ENCODE data around the gene ZNF215. TPM values are rescaled to one million over a fixed set of nuclear protein-coding genes. Genes with fewer than 3 reads are reported as not detected.
"Not testable (repeated sequence)": the region's sequence is repeated elsewhere in the genome, so short reads cannot be mapped to it uniquely, and the experiment has no call there.

Gene ZNF215
- total and polyA plus RNA-seq, 3 donors from 2014 or later = 2.7 to 4.5 (median 4.2) TPM

- no peak overlapping the region for H3K27ac ChIP-seq
- no peaks in the 10 kb centered on the region for H3K27me3 ChIP-seq
- TF ChIP-seq CTCF (IDR thresholded peaks at IDR 0.05) = no peak
- no peak for TF ChIP-seq POLR2A (IDR thresholded peaks at IDR 0.05)
- no peak for DNase-seq
- no peaks in the 10 kb centered on the region for H3K9me3 ChIP-seq
- H3K4me3 ChIP-seq = no peak overlapping the region
- no peaks in the 10 kb centered on the region for H3K4me1 ChIP-seq
- intact Hi-C loops (cut with DNase I; ENCODE audit: low total_unique reads) = no loop called here
- H3K36me3 ChIP-seq (ENCODE audit: low read depth, missing control alignments) = no peaks in the 10 kb centered on the region
- WGBS, 2 donors = 76 to 84% methylated on average over 2 of the region's 2 CpGs
Measured at GRCh38 chr11:6900327-6900999, 25.8 kb upstream of the ZNF215 start.

DNA sequence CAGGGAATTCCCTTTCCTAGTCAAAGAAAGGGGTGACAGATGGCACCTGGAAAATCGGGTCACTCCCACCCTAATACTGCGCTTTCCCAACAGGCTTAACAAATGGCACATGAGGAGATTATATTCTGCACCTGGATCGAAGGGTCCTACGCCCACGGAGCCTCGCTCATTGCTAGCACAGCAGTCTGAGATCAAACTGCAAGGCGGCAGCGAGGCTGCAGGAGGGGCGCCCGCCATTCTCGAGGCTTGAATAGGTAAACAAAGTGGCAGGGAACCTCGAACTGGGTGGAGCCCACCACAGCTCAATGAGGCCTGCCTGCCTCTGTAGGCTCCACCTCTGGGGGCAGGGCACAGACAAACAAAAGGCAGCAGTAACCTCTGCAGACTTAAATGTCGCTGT lies 21.4 kb upstream of the ZNF215 start:
- H3K27me3 ChIP-seq; DNase-seq; H3K4me1 ChIP-seq; H3K27ac ChIP-seq; H3K4me3 ChIP-seq; H3K9me3 ChIP-seq; intact Hi-C loops (cut with DNase I; ENCODE audit: low total_unique reads); H3K36me3 ChIP-seq (ENCODE audit: low read depth, missing control alignments): not testable (repeated sequence)
- whole genome bisulfite sequencing, 2 donors = 85 to 86% methylated on average over 12 to 13 of the region's 13 CpGs

GRCh38 chr11:6911378-6911777 lies 14.8 kb upstream of the ZNF215 start:
- no peaks in the 10 kb centered on the region for H3K36me3 ChIP-seq (ENCODE audit: low read depth, missing control alignments)
- WGBS, 2 donors = 87 to 96% methylated on average over 3 of the region's 3 CpGs
- intact Hi-C loops (cut with DNase I; ENCODE audit: low total_unique reads) = no loop called here
- H3K9me3 ChIP-seq = no peaks in the 10 kb centered on the region
- H3K27ac ChIP-seq = no peak overlapping the region
- H3K4me1 ChIP-seq = no peaks in the 10 kb centered on the region
- no peak for TF ChIP-seq CTCF (IDR thresholded peaks at IDR 0.05)
- no peak for TF ChIP-seq POLR2A (IDR thresholded peaks at IDR 0.05)
- DNase-seq = no peak
- H3K27me3 ChIP-seq = no peaks in the 10 kb centered on the region
- no peak overlapping the region for H3K4me3 ChIP-seq

DNA sequence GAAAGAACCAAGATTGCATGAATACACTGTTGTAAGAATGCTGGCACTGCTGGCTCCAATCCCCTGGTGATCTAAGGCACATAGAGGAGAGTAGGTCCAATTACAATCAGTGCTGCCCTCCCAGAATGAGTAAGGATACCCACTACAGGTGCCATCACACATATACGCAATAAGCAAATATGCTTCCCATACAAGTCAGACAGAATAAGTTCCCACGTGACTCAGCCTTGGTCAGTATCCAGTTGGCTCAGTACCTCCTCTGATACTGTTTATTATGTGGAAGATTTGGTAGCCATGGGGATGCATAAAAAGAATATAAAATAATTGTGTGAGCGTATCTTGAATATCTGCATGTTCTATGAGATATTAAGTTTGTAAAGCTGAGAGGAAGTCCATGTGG lies 14.3 kb upstream of the ZNF215 start:
- Histone ChIP-seq H3K36me3 (ENCODE audit: low read depth, missing control alignments) (no peaks in the 10 kb centered on the region), H3K27ac (no peak overlapping the region), H3K4me1 (no peaks in the 10 kb centered on the region), H3K27me3 (no peaks in the 10 kb centered on the region), H3K9me3 (no peaks in the 10 kb centered on the region), H3K4me3 (no peak overlapping the region)
- DNase-seq = no peak
- 50 to 61% methylated on average over 3 of the region's 3 CpGs for WGBS, 2 donors
- intact Hi-C loops (cut with DNase I; ENCODE audit: low total_unique reads) = no loop called here
- TF ChIP-seq CTCF (IDR thresholded peaks at IDR 0.05) (no peak), POLR2A (IDR thresholded peaks at IDR 0.05) (no peak)

- H3K36me3 ChIP-seq (ENCODE audit: low read depth, missing control alignments) = no peaks in the 10 kb centered on the region
- H3K4me1 ChIP-seq = no peaks in the 10 kb centered on the region
- intact Hi-C loops (cut with DNase I; ENCODE audit: low total_unique reads) = no loop called here
- no peak overlapping the region for H3K4me3 ChIP-seq
- no peak overlapping the region for H3K27ac ChIP-seq
- no peaks in the 10 kb centered on the region for H3K27me3 ChIP-seq
- TF ChIP-seq CTCF (IDR thresholded peaks at IDR 0.05) = no peak
- TF ChIP-seq POLR2A (IDR thresholded peaks at IDR 0.05) = no peak
- H3K9me3 ChIP-seq = no peaks in the 10 kb centered on the region
- WGBS, 2 donors = 35 to 54% methylated on average over 2 of the region's 2 CpGs
- DNase-seq = no peak
Measured at GRCh38 chr11:6919698-6920097, 6.5 kb upstream of the ZNF215 start.
